Left forelimb (tissue), 1 donor: ENCODE measurements around the gene LGMN.
A peak's percentile ranks its signal among the peaks of the same experiment; 100 is the strongest.
"Not testable (repeated sequence)": the region's sequence is repeated elsewhere in the genome, so short reads cannot be mapped to it uniquely, and the experiment has no call there.

Source experiments
- DNase-seq: peaks from one replicate; pipeline ENCODE4 v3.0.0-alpha.2; 2018; ENCODE audit warnings: low spot score

LGMN gene

GRCh38 chr14:92748259-92749016, at the start of gene LGMN:
TSS of gene LGMN (minus strand) at chr14:92748627. CDS start at chr14:92732786, 15,841 bp downstream.
- peak; percentile 91 for DNase-seq

- no peak for DNase-seq
These were observed 46.5 kb upstream of the LGMN start for GRCh38 chr14:92794961-92795360.

GRCh38 chr14:92794547-92794941, 46.1 kb upstream of the LGMN start:
- peak; percentile 64 for DNase-seq

GRCh38 chr14:92793709-92794546, 45.5 kb upstream of the LGMN start, which contains the start of gene GOLGA5:
TSS of gene GOLGA5 (plus strand) at chr14:92794305. CDS start at chr14:92797438, 3,133 bp downstream.
- peak; percentile 99 for DNase-seq

GRCh38 chr14:92792885-92793284, 44.5 kb upstream of the LGMN start:
- no peak for DNase-seq

GRCh38 chr14:92789457-92790089, 41.1 kb upstream of the LGMN start:
- DNase-seq: no peak

- DNase-seq: no peak
These were observed 39.1 kb upstream of the LGMN start for GRCh38 chr14:92787554-92787953.

GRCh38 chr14:92786427-92786756, 38.0 kb upstream of the LGMN start:
- no peak for DNase-seq

- DNase-seq: no peak
These were observed 37.4 kb upstream of the LGMN start for GRCh38 chr14:92785667-92786426.

GRCh38 chr14:92783813-92784431, 35.5 kb upstream of the LGMN start:
- DNase-seq: no peak

GRCh38 chr14:92781350-92781749, 32.9 kb upstream of the LGMN start:
- no peak for DNase-seq

GRCh38 chr14:92780444-92781232, 32.2 kb upstream of the LGMN start:
- no peak for DNase-seq

- not testable (repeated sequence) for DNase-seq
These were observed 30.6 kb upstream of the LGMN start for GRCh38 chr14:92778868-92779565.

GRCh38 chr14:92775292-92775691, 26.9 kb upstream of the LGMN start:
- DNase-seq: not testable (repeated sequence)

- DNase-seq: no peak
These were observed 26.1 kb upstream of the LGMN start for GRCh38 chr14:92774572-92774971.

GRCh38 chr14:92770484-92770883, 22.1 kb upstream of the LGMN start:
- no peak for DNase-seq

- DNase-seq: no peak
These were observed 20.4 kb upstream of the LGMN start for GRCh38 chr14:92768795-92769194.

GRCh38 chr14:92768236-92768635, 19.8 kb upstream of the LGMN start:
- DNase-seq: not testable (repeated sequence)

- not testable (repeated sequence) for DNase-seq
These were observed 15.5 kb upstream of the LGMN start for GRCh38 chr14:92763666-92764631.
